HEK293T (cell line): Measurements from ENCODE around the gene ANKRD17.
A peak's percentile ranks its signal among the peaks of the same experiment; 100 is the strongest.

Experiments used
- CTCF ChIA-PET: fragments of 350-600 bp; formaldehyde crosslinking; extraction: SDS; loops from one replicate; lab custom pipeline; 2021; ENCODE audit warnings: antibody characterized with exemption, inconsistent platforms; lab: Yijun Ruan, JAX
- POLR2A ChIA-PET: fragments of 350-600 bp; formaldehyde crosslinking; extraction: SDS; loops from one replicate; lab custom pipeline; 2020; ENCODE audit warnings: antibody characterized with exemption, inconsistent platforms; lab: Yijun Ruan, JAX
- DNase-seq: peaks from one replicate; pipeline ENCODE4 v3.0.0; 2012; ENCODE audit warnings: mixed read lengths; ENCODE audit errors: extremely low spot score
- ARNT ChIP-seq: fragments of 450-650 bp; IDR thresholded peaks from 2 replicates; pipeline ENCODE4 v1.6.1; 2017; ENCODE audit warnings: mild to moderate bottlenecking
- BHLHE40 ChIP-seq: fragments of 450-650 bp; IDR thresholded peaks from 2 replicates; pipeline ENCODE4 v1.6.1; 2016; ENCODE audit warnings: mild to moderate bottlenecking, moderate library complexity, borderline replicate concordance
- CTBP1 ChIP-seq: fragments of 450-650 bp; IDR thresholded peaks from 2 replicates; pipeline ENCODE4 v1.6.1; 2016; ENCODE audit warnings: borderline replicate concordance
- ELF4 ChIP-seq: fragments of 450-650 bp; IDR thresholded peaks from 2 replicates; pipeline ENCODE4 v1.6.1; 2017; ENCODE audit warnings: antibody characterized with exemption
- FOXA1 ChIP-seq: fragments of 450-650 bp; IDR thresholded peaks from 2 replicates; pipeline ENCODE4 v1.6.1; 2016; ENCODE audit warnings: mild to moderate bottlenecking
- FOXK2 ChIP-seq: fragments of 450-650 bp; IDR thresholded peaks from 2 replicates; pipeline ENCODE4 v1.6.1; 2016; ENCODE audit warnings: mild to moderate bottlenecking
- FOXM1 ChIP-seq: fragments of 450-650 bp; IDR thresholded peaks from 2 replicates; pipeline ENCODE4 v1.6.1; 2017; ENCODE audit warnings: mild to moderate bottlenecking, borderline replicate concordance
- HDGF ChIP-seq: fragments of 450-650 bp; IDR thresholded peaks from 2 replicates; pipeline ENCODE4 v1.6.1; 2017; ENCODE audit warnings: antibody characterized with exemption, borderline replicate concordance
- L3MBTL2 ChIP-seq: fragments of 450-650 bp; conservative IDR thresholded peaks from 2 replicates; pipeline ENCODE4 v1.6.1; 2016; ENCODE audit warnings: mild to moderate bottlenecking
- LEF1 ChIP-seq: fragments of 450-650 bp; IDR thresholded peaks from 2 replicates; pipeline ENCODE4 v1.6.1; 2017; ENCODE audit warnings: mild to moderate bottlenecking, borderline replicate concordance
- NFRKB ChIP-seq: fragments of 450-650 bp; IDR thresholded peaks from 2 replicates; pipeline ENCODE4 v1.6.1; 2016; ENCODE audit warnings: mild to moderate bottlenecking, moderate library complexity
- SP1 ChIP-seq: fragments of 450-650 bp; IDR thresholded peaks from 2 replicates; pipeline ENCODE4 v1.6.1; 2017
- SUZ12 ChIP-seq: fragments of 450-650 bp; IDR thresholded peaks from 2 replicates; pipeline ENCODE4 v1.6.1; 2016; ENCODE audit warnings: mild to moderate bottlenecking
- TARDBP ChIP-seq: fragments of 450-650 bp; IDR thresholded peaks from 2 replicates; pipeline ENCODE4 v1.6.1; 2016
- ZNF384 ChIP-seq: fragments of 450-650 bp; IDR thresholded peaks from 2 replicates; pipeline ENCODE4 v1.6.1; 2016
- TF ChIP-seq, protein P1 (sequence below): fragments of 450-650 bp; IDR thresholded peaks from 2 replicates; pipeline ENCODE4 v1.6.1; 2016

The ANKRD17 gene

DNA sequence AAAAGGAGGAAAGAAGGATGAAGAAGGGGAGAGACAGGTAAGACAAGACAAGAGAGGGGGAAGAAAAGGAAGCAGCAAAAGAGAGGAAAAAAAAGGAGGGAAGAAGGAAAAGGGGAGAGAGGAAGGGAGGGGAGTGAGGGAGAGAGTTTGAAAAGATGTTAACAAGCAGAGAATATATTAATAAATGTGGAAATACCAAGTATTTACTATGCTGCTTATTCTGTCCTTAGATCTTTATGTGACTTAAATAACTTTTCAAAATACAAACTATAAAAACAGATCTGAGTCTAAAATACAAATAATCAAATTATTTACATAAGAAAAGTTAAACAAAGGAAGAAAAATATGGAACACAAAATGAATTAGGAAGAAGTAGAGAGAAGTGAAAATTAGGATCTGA, 170.7 kb downstream of the ANKRD17 start:
- CTCF ChIA-PET, result no interaction called here

DNA sequence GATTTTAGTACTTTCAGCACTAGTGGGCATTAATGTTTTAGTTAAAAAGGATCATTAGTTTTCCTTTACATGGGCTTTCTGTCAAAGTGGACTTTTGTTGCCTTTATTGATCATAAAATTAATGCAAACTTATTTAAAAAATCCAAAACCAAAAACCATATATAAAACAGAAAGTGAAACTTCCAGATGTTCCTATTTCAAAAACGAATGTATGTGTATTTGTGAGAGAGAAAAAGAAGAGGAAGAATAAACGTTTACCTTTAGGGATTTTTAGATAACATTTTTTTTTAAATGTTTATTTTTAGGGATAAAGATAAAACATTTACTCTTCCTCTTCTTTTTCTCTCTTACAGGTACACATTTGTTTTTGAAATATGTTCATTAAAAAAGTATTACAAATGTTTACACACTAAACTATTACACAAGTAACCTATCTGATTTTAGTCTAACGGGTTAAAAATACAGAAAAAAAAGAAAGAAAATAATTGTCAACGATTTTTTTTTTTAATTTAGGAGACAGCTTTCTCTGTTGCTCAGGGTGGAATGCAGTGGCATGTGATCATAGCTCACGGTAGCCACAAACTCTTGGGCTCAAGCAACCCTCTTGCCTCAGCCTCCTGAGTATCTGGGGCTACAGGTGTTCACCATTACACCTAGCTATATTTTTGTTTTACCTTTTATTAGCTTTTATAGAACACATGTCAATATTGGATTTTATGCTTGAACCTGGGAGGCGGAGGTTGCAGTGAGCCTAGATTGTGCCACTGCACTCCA, 172.3 kb downstream of the ANKRD17 start:
- CTCF ChIA-PET, result no interaction called here
- POLR2A ChIA-PET, result no interaction called here
- TF ChIP-seq NFRKB, result no peak
- TF ChIP-seq, protein P1, sequence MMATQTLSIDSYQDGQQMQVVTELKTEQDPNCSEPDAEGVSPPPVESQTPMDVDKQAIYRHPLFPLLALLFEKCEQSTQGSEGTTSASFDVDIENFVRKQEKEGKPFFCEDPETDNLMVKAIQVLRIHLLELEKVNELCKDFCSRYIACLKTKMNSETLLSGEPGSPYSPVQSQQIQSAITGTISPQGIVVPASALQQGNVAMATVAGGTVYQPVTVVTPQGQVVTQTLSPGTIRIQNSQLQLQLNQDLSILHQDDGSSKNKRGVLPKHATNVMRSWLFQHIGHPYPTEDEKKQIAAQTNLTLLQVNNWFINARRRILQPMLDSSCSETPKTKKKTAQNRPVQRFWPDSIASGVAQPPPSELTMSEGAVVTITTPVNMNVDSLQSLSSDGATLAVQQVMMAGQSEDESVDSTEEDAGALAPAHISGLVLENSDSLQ, result no peak
- no peak for TF ChIP-seq FOXA1
- TF ChIP-seq L3MBTL2, result no peak
- no peak for TF ChIP-seq ELF4
- TF ChIP-seq FOXM1, result no peak
- no peak for TF ChIP-seq ZNF384
- TF ChIP-seq TARDBP, result no peak
- no peak for DNase-seq

More for the DNA sequence above, 170.7 kb downstream of the ANKRD17 start:
- POLR2A ChIA-PET, result no interaction called here
- TF ChIP-seq BHLHE40 (no peak), TARDBP (no peak), FOXM1 (no peak), LEF1 (no peak), FOXK2 (no peak), HDGF (no peak), L3MBTL2 (no peak), SP1 (no peak), ZNF384 (no peak), ELF4 (no peak), CTBP1 (no peak), NFRKB (no peak), FOXA1 (no peak), SUZ12 (no peak), ARNT (no peak)
- TF ChIP-seq, protein P1, result no peak
- no peak for DNase-seq

DNA sequence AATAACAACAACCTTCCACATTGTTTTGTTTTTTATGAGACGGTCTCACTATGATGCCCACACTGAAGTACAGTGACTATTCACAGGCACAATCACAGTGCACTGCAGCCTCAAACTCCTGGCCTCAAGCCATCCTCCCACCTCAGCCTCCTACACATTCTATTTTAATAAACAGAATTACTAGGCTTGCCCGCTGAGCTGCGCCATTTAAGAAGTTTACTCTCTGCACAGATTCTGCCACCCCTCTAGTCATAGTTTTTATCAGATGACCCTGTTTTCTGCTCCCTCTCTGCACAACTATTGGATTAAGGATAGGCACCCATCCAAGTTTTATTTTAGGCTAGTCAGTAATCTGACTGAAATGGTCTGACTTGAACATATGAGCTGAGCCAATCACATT, 177.8 kb downstream of the ANKRD17 start:
- ChIA-PET CTCF (no interaction called here), POLR2A (no interaction called here)
- TF ChIP-seq ARNT (no peak), ELF4 (no peak), BHLHE40 (no peak), ZNF384 (no peak), SP1 (no peak), TARDBP (no peak), L3MBTL2 (no peak), HDGF (no peak), CTBP1 (no peak), NFRKB (no peak), LEF1 (no peak), FOXA1 (no peak), SUZ12 (no peak), FOXM1 (no peak), FOXK2 (no peak)
- TF ChIP-seq, protein P1, result no peak
- DNase-seq, result no peak

DNA sequence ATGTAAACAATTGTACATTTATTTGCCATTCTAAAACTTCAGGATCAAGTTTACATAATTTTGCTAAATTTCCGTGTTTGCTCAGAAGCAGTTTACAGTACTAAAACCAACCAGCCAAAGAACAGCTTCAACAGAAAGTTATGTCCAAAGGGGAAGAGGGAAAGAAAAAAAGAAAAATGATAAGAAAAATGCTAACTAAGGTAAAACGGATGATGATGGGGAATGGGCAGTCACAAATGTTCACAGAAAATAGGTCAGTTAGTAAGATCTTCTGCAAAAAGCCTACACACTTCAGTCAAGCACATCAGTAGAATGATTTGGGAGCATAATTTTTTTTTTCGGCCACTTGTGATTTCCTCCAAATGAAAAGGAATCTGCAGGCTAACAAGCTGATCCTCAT, 182.8 kb downstream of the ANKRD17 start:
- TF ChIP-seq ZNF384 (no peak), HDGF (no peak), FOXM1 (no peak), SP1 (no peak)
- CTCF ChIA-PET, result no interaction called here
- POLR2A ChIA-PET, result no interaction called here
- no peak for DNase-seq

DNA sequence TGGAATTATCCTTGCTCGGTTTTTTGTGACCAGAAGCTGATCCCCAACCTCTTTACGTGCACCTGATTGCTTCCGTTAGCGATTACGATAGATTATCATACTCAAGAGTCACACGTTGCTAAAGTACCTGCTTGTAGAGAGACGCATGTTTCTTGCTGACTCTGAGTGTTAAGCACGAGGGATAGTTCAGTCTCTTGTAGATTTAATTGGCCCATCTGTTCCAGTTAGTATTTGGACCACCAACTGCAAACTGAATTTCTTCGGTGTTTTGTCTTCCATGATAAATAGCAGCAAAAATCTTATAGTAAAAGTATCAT, 188.6 kb downstream of the ANKRD17 start:
- POLR2A ChIA-PET, result interaction anchor here (0.6 to 1.5 kb wide), 3 partner anchors 153 to 189 kb away, joined by 3 to 6 read pairs (median 5); partner anchors contain the start of gene ANKRD17
- DNase-seq, result no peak
- TF ChIP-seq L3MBTL2 (peak; percentile 74), ARNT (no peak), ELF4 (0 out of 2 replicates have a peak, but pooled peaks have one; percentile 13)
- CTCF ChIA-PET, result interaction anchor here (0.5 kb wide), 1 partner anchor 300 kb away, joined by 3 read pairs; no protein-coding TSS in a partner anchor

DNA sequence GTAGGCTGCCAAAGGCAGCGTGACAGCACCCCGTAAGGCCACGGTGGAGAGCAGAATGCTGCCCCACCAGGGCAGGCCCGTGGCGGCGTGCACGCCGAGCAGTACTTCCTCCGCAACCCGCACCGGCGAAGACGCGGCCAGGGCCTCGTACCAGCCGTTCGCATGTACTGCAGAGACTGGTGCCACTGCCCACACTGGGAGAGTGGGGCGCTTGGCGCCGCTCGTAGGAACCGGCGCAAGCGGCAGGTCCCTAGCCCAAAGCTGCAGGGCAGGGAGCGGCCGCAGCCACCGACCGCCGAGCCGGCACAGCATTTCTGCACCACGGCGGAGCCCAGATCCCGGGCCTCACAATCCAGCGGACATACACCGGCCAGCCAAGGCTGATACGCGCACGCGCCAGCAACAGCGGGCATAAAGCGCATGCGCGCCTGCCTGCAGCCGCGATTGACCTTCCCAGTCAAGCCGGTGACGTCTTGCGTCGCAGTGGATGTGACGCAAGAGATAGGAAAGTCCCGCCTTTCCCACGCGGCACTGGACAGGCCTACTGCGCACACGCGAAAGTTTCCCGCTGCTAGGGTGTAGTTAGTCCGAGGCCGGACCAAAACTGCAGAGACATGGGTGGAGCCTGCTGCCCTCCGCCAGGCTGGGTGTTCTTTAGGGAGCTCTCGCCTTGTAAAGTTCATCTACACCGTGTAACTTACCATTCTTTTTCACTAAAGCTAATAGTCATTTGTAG, 189.1 kb downstream of the ANKRD17 start, which contains the start of gene COX18:
TSS of gene COX18 (minus strand) at position 379 of the 736 bp plus-strand sequence. CDS start at position 312, 67 bp downstream.
- no peak for TF ChIP-seq SP1
- TF ChIP-seq, protein P1, result peak; percentile 35; the same call in 1 of the 2 replicates
- no peak for TF ChIP-seq ARNT
- no peak for TF ChIP-seq ZNF384
- TF ChIP-seq ELF4, result no peak
- no peak for TF ChIP-seq TARDBP
- no peak for TF ChIP-seq HDGF
- TF ChIP-seq FOXK2, result no peak
- TF ChIP-seq BHLHE40, result no peak
- no peak for TF ChIP-seq FOXM1
- peak; percentile 82 for TF ChIP-seq L3MBTL2
- TF ChIP-seq LEF1, result no peak
- TF ChIP-seq CTBP1, result no peak
- TF ChIP-seq NFRKB, result no peak
- ChIA-PET POLR2A (interaction anchor here (0.6 to 1.5 kb wide), 3 partner anchors 154 to 189 kb away, joined by 3 to 6 read pairs (median 5); partner anchors contain the start of gene ANKRD17), CTCF (no interaction called here)
- peak; percentile 95 for DNase-seq
